ENCODE data around the gene DOCK8.

DOCK8 gene

GRCh38 chr9:469672-470551 lies 255.2 kb downstream of the DOCK8 start:
- peak; percentile 78 for DNase-seq

- DNase-seq: peak; percentile 7
Observed at GRCh38 chr9:470552-471194, 256.0 kb downstream of the DOCK8 start.

GRCh38 chr9:471320-471719 lies 256.7 kb downstream of the DOCK8 start:
- DNase-seq: no peak

- DNase-seq: no peak
Observed at GRCh38 chr9:472479-473075, 257.9 kb downstream of the DOCK8 start.

- DNase-seq: no peak
Observed at GRCh38 chr9:477193-477592, 262.5 kb downstream of the DOCK8 start.

GRCh38 chr9:479304-479970 lies 264.8 kb downstream of the DOCK8 start:
- DNase-seq: no peak

GRCh38 chr9:479971-480350 lies 265.3 kb downstream of the DOCK8 start:
- no peak for DNase-seq

- DNase-seq: no peak
Observed at GRCh38 chr9:482739-483138, 268.1 kb downstream of the DOCK8 start.

GRCh38 chr9:486156-486555 lies 271.5 kb downstream of the DOCK8 start:
- no peak for DNase-seq

- no peak for DNase-seq
Observed at GRCh38 chr9:487429-487828, 272.8 kb downstream of the DOCK8 start.

- DNase-seq: no peak
Observed at GRCh38 chr9:488448-488847, 273.8 kb downstream of the DOCK8 start.

GRCh38 chr9:489198-490197 lies 274.8 kb downstream of the DOCK8 start:
- DNase-seq: no peak

- DNase-seq: no peak
Observed at GRCh38 chr9:494764-495163, 280.1 kb downstream of the DOCK8 start.

- no peak for DNase-seq
Observed at GRCh38 chr9:495739-496138, 281.1 kb downstream of the DOCK8 start.

GRCh38 chr9:503326-503725 lies 288.7 kb downstream of the DOCK8 start:
- no peak for DNase-seq

GRCh38 chr9:503881-504852 lies 289.5 kb downstream of the DOCK8 start, which contains the start of gene KANK1:
Gene KANK1, plus strand, starts transcription at chr9:504695.
- DNase-seq: peak; percentile 68

GRCh38 chr9:504921-505740 lies 290.5 kb downstream of the DOCK8 start:
- DNase-seq: peak; percentile 6

GRCh38 chr9:505741-506059 lies 291.0 kb downstream of the DOCK8 start:
- DNase-seq: no peak

GRCh38 chr9:506281-506680 lies 291.6 kb downstream of the DOCK8 start:
- no peak for DNase-seq

GRCh38 chr9:511861-512260 lies 297.2 kb downstream of the DOCK8 start:
- no peak for DNase-seq
